HG03432 (cell line): ENCODE results near the gene NME3.

Experiments
- ATAC-seq: cut with Tn5 transposase; IDR thresholded peaks from one replicate; pipeline ENCODE4 v1.9.1; 2021; ENCODE audit warnings: mild to moderate bottlenecking, moderate library complexity; ENCODE audit not compliant: unreplicated experiment

NME3 gene

GRCh38 chr16:1729445-1729844, 41.9 kb downstream of the NME3 start:
- no peak for ATAC-seq

GRCh38 chr16:1729026-1729425, 42.3 kb downstream of the NME3 start:
- no peak for ATAC-seq

GRCh38 chr16:1727651-1728624, 43.4 kb downstream of the NME3 start:
- no peak for ATAC-seq

DNA sequence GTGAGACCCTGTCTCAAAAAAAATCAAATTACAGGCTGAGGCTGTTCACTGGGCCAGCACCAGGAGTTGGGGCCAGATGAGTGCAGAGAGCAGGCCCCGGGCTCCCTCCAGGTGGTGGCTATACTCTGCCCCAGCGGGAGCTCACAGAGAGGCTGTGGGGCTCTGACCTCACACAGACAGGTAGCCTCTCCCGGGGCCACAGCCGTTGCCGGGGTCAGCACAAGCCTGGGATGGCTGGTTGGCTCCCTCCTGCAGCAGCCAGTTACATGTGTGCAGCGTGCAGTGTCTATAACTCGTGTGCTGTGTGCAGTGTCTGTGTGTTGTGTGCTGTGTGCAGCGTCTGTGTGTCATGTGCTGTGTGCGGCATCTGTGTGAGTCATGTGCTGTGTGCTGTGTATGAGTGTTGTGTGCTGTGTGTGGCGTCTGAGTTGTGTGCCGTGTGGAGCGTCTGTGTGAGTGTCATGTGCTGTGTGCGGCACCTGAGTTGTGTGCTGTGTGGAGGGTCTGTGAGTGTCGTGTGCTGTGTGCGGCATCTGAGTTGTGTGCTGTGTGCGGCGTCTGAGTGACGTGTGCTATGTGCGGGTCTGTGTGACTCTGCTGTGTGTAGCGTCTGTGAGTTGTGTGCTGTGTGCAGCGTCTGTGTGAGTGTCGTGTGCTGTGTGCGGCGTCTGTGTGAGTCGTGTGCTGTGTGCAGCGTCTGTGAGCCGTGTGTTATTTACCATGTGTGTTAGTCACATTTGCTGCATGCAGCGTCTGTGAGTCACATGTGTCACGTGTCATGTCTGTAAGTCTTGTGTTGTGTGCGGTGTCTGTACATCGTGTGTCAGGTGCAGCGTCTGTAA, 44.5 kb downstream of the NME3 start:
- no peak for ATAC-seq

- ATAC-seq = no peak
Measured at GRCh38 chr16:1724491-1724890, 46.9 kb downstream of the NME3 start.

DNA sequence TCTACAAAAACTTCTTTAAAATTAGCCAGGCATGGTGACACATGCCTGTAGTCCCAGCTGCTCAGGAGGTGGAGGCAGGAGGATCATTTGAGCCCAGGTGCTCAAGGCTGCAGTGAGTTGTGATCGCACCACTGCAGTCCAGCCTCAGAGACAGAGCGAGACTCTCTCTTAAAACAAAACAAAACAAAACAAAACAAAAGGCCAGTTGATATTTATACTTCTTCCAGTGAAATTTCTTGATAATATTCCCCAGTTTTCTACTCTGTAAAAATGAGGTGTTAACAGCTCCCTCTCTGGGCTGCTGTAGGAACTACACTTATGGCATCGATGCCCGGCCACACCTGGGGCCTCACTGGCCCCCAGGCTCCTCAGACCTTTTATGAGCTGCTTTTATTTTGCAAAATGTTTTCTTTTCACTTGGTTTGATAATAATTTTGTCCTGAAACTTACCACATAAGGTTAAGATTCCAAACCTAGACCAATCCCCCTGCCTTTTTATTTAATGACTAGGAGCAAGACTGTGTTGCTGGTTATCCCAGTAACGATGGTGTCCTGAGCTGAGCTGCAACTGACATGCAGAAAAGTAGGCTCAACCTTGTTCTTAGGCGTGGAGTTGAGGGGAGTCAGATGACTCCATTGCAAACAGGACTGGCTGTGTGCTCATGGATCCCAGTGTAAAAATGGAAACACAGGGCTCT, 47.7 kb downstream of the NME3 start:
- ATAC-seq = no peak

GRCh38 chr16:1721372-1721771, 50.0 kb downstream of the NME3 start:
- ATAC-seq = no peak
